CD4-positive, alpha-beta T cell treated with Interleukin-12 subunit alpha and Interleukin-12 subunit beta, for 1 hour (primary cell): ENCODE data around the gene PCSK2.

Experiments
- DNase-seq: peaks from one replicate; pipeline ENCODE4 v3.0.0-alpha.2; 2020

The PCSK2 gene

GRCh38 chr20:17452441-17452840, 225.6 kb downstream of the PCSK2 start:
- no peak for DNase-seq

- DNase-seq: no peak
Measured at GRCh38 chr20:17453592-17453991, 226.8 kb downstream of the PCSK2 start.

GRCh38 chr20:17456279-17456678, 229.4 kb downstream of the PCSK2 start:
- DNase-seq: no peak

GRCh38 chr20:17457079-17457478, 230.2 kb downstream of the PCSK2 start:
- DNase-seq: no peak

GRCh38 chr20:17457588-17458190, 230.8 kb downstream of the PCSK2 start:
- no peak for DNase-seq

GRCh38 chr20:17460119-17460518, 233.3 kb downstream of the PCSK2 start:
- DNase-seq: no peak

- DNase-seq: no peak
Measured at GRCh38 chr20:17461941-17462340, 235.1 kb downstream of the PCSK2 start.

GRCh38 chr20:17463711-17464110, 236.9 kb downstream of the PCSK2 start:
- DNase-seq: no peak

GRCh38 chr20:17465236-17465635, 238.4 kb downstream of the PCSK2 start:
- no peak for DNase-seq

- no peak for DNase-seq
Measured at GRCh38 chr20:17466641-17467040, 239.8 kb downstream of the PCSK2 start.

- no peak for DNase-seq
Measured at GRCh38 chr20:17467120-17467655, 240.3 kb downstream of the PCSK2 start.

- no peak for DNase-seq
Measured at GRCh38 chr20:17468073-17468840, 241.4 kb downstream of the PCSK2 start.

- no peak for DNase-seq
Measured at GRCh38 chr20:17469246-17470030, 242.6 kb downstream of the PCSK2 start.

GRCh38 chr20:17470521-17470920, 243.7 kb downstream of the PCSK2 start:
- no peak for DNase-seq

- no peak for DNase-seq
Measured at GRCh38 chr20:17470973-17471372, 244.1 kb downstream of the PCSK2 start.

- DNase-seq: no peak
Measured at GRCh38 chr20:17471606-17472187, 244.9 kb downstream of the PCSK2 start.

- DNase-seq: no peak
Measured at GRCh38 chr20:17473659-17474058, 246.8 kb downstream of the PCSK2 start.

- DNase-seq: no peak
Measured at GRCh38 chr20:17479063-17479657, 252.3 kb downstream of the PCSK2 start.

GRCh38 chr20:17480696-17481095, 253.9 kb downstream of the PCSK2 start:
- DNase-seq: no peak

- no peak for DNase-seq
Measured at GRCh38 chr20:17481661-17482060, 254.8 kb downstream of the PCSK2 start.

- DNase-seq: no peak
Measured at GRCh38 chr20:17482536-17482935, 255.7 kb downstream of the PCSK2 start.

- DNase-seq: no peak
Measured at GRCh38 chr20:17485017-17485416, 258.2 kb downstream of the PCSK2 start.
